GM18870 (cell line): ENCODE results near the gene ESAM.
A peak's percentile ranks its signal among the peaks of the same experiment; 100 is the strongest.

Experiments used
- ATAC-seq: cut with Tn5 transposase; IDR thresholded peaks from one replicate; pipeline ENCODE4 v1.9.1; 2021; ENCODE audit warnings: moderate library complexity; ENCODE audit not compliant: unreplicated experiment

The ESAM gene

GRCh38 chr11:124737638-124738305 is 24.3 kb downstream of the ESAM start:
- ATAC-seq, result no peak

GRCh38 chr11:124736736-124737135 is 25.4 kb downstream of the ESAM start:
- ATAC-seq, result no peak

GRCh38 chr11:124732230-124732629 is 29.9 kb downstream of the ESAM start:
- no peak for ATAC-seq

- no peak for ATAC-seq
Measured at GRCh38 chr11:124729571-124729970, 32.5 kb downstream of the ESAM start.

GRCh38 chr11:124728134-124728533 is 34.0 kb downstream of the ESAM start:
- ATAC-seq, result no peak

- no peak for ATAC-seq
Measured at GRCh38 chr11:124727474-124727873, 34.6 kb downstream of the ESAM start.

- ATAC-seq, result no peak
Measured at GRCh38 chr11:124725719-124726105, 36.4 kb downstream of the ESAM start.

- ATAC-seq, result peak; percentile 98
Measured at GRCh38 chr11:124724979-124725718, 36.9 kb downstream of the ESAM start.

- ATAC-seq, result no peak
Measured at GRCh38 chr11:124722176-124722575, 39.9 kb downstream of the ESAM start.

GRCh38 chr11:124719534-124719933 is 42.6 kb downstream of the ESAM start:
- ATAC-seq, result no peak

GRCh38 chr11:124718801-124719200 is 43.3 kb downstream of the ESAM start:
- ATAC-seq, result no peak

- no peak for ATAC-seq
Measured at GRCh38 chr11:124717786-124718651, 44.1 kb downstream of the ESAM start.

- ATAC-seq, result peak; percentile 70
Measured at GRCh38 chr11:124717421-124717785, 44.7 kb downstream of the ESAM start.

GRCh38 chr11:124716591-124716990 is 45.5 kb downstream of the ESAM start:
- ATAC-seq, result no peak

- ATAC-seq, result no peak
Measured at GRCh38 chr11:124712392-124712791, 49.7 kb downstream of the ESAM start.

GRCh38 chr11:124707829-124708228 is 54.3 kb downstream of the ESAM start:
- no peak for ATAC-seq
